HepG2 (cell line): ENCODE measurements around the gene SH3BGRL2. TPM values are rescaled to one million over a fixed set of nuclear protein-coding genes. Genes with fewer than 3 reads are reported as not detected.
A peak's percentile ranks its signal among the peaks of the same experiment; 100 is the strongest.

Source experiments
- AKAP8 ChIP-seq: sonication (generic); formaldehyde crosslinking; IDR thresholded peaks from 2 replicates; pipeline ENCODE4 v1.5.1; 2020; ENCODE audit warnings: mild to moderate bottlenecking, missing genetic modification reagents
- ARHGAP35 ChIP-seq: sonication (generic); formaldehyde crosslinking; IDR thresholded peaks from 2 replicates; pipeline ENCODE4 v1.9.0; 2022; ENCODE audit warnings: mild to moderate bottlenecking, inconsistent platforms, moderate library complexity, missing genetic modification reagents, borderline replicate concordance
- ARNT ChIP-seq: fragments of 450-650 bp; IDR thresholded peaks from 2 replicates; pipeline ENCODE4 v1.6.1; 2017
- ARNTL ChIP-seq: sonication (generic); formaldehyde crosslinking; IDR thresholded peaks from 2 replicates; pipeline ENCODE4 v1.4.0; 2020; ENCODE audit warnings: mild to moderate bottlenecking, missing genetic modification reagents
- ATF6 ChIP-seq: sonication (generic); formaldehyde crosslinking; conservative IDR thresholded peaks from 2 replicates; pipeline ENCODE4 v1.4.0; 2020; ENCODE audit warnings: missing genetic modification reagents
- EP300 ChIP-seq, 3 experiments: sonication (generic) in 1 of 3; formaldehyde crosslinking in 1 of 3; IDR thresholded peaks; 2 replicates each; pipeline versions ENCODE4 v1.5.1 to v1.6.1; 2011 to 2020; ENCODE audit warnings: low read depth in 2 of 3, low read length in 2 of 3, borderline replicate concordance in 1 of 3, improper control_type of control experiment in 1 of 3, mild to moderate bottlenecking in 1 of 3, missing genetic modification reagents in 1 of 3, moderate library complexity in 1 of 3
- ERF ChIP-seq: IDR thresholded peaks from 2 replicates; pipeline ENCODE4 v1.6.1; 2018; ENCODE audit warnings: missing biosample characterization, missing genetic modification reagents
- ISL2 ChIP-seq: sonication (generic); formaldehyde crosslinking; IDR thresholded peaks from 2 replicates; pipeline ENCODE4 v1.5.0; 2020; ENCODE audit warnings: missing genetic modification reagents
- JUN ChIP-seq: sonication (generic); formaldehyde crosslinking; IDR thresholded peaks from 2 replicates; pipeline ENCODE4 v1.4.0; 2020; ENCODE audit warnings: mild to moderate bottlenecking, missing genetic modification reagents
- KDM5A ChIP-seq: fragments of 200-600 bp; sonication (generic); IDR thresholded peaks from 2 replicates; pipeline ENCODE4 v1.7.0; 2018; ENCODE audit warnings: antibody characterized with exemption, mild to moderate bottlenecking, low read length, borderline replicate concordance
- MAFK ChIP-seq, 2 experiments: IDR thresholded peaks in 1 of 2; conservative IDR thresholded peaks in 1 of 2; 2 replicates each; pipeline ENCODE4 v1.6.1; 2011; ENCODE audit warnings: improper control_type of control experiment in 2 of 2, low read length in 2 of 2
- MED13 ChIP-seq: sonication (generic); formaldehyde crosslinking; IDR thresholded peaks from 2 replicates; pipeline ENCODE4 v1.5.0; 2020; ENCODE audit warnings: missing genetic modification reagents
- MED8 ChIP-seq: sonication (generic); formaldehyde crosslinking; IDR thresholded peaks from 2 replicates; pipeline ENCODE4 v1.8.1; 2023; ENCODE audit warnings: mild to moderate bottlenecking, missing genetic modification reagents; ENCODE audit not compliant: insufficient replicate concordance
- MEIS1 ChIP-seq: sonication (generic); formaldehyde crosslinking; IDR thresholded peaks from 2 replicates; pipeline ENCODE4 v1.9.0; 2021; ENCODE audit warnings: mild to moderate bottlenecking, missing genetic modification reagents, moderate library complexity, borderline replicate concordance
- MTA1 ChIP-seq: sonication (generic); formaldehyde crosslinking; IDR thresholded peaks from 2 replicates; pipeline ENCODE4 v1.4.0; 2020; ENCODE audit warnings: missing genetic modification reagents, mild to moderate bottlenecking, borderline replicate concordance
- MTF1 ChIP-seq: sonication (generic); formaldehyde crosslinking; IDR thresholded peaks from 2 replicates; pipeline ENCODE4 v1.5.0; 2020; ENCODE audit warnings: missing genetic modification reagents
- NCOR1 ChIP-seq: fragments of 200-600 bp; sonication (generic); IDR thresholded peaks from 2 replicates; pipeline ENCODE4 v1.7.0; 2017; ENCODE audit warnings: antibody characterized with exemption, low read length, borderline replicate concordance
- ONECUT2 ChIP-seq: sonication (generic); formaldehyde crosslinking; IDR thresholded peaks from 2 replicates; pipeline ENCODE4 v1.4.0; 2020; ENCODE audit warnings: missing genetic modification reagents
- RFXAP ChIP-seq: sonication (generic); formaldehyde crosslinking; IDR thresholded peaks from 2 replicates; pipeline ENCODE4 v1.4.0; 2020; ENCODE audit warnings: missing genetic modification reagents, borderline replicate concordance
- SMARCC2 ChIP-seq: fragments of 450-650 bp; IDR thresholded peaks from 2 replicates; pipeline ENCODE4 v1.6.1; 2017; ENCODE audit warnings: antibody characterized with exemption, mild to moderate bottlenecking
- SP4 ChIP-seq: sonication (generic); formaldehyde crosslinking; IDR thresholded peaks from 2 replicates; pipeline ENCODE4 v1.8.1; 2023; ENCODE audit warnings: mild to moderate bottlenecking, missing genetic modification reagents
- ZNF256 ChIP-seq: sonication (generic); formaldehyde crosslinking; conservative IDR thresholded peaks from 2 replicates; pipeline ENCODE4 v1.4.0; 2020; ENCODE audit warnings: missing genetic modification reagents
- ZNF274 ChIP-seq: sonication (generic); formaldehyde crosslinking; IDR thresholded peaks from 2 replicates; pipeline ENCODE4 v1.5.1; 2020; ENCODE audit warnings: mild to moderate bottlenecking, missing genetic modification reagents
- ZNF430 ChIP-seq: sonication (generic); formaldehyde crosslinking; IDR thresholded peaks from 2 replicates; pipeline ENCODE4 v1.9.0; 2021; ENCODE audit warnings: mild to moderate bottlenecking, missing genetic modification reagents
- ZNF572 ChIP-seq: sonication (generic); formaldehyde crosslinking; IDR thresholded peaks from 2 replicates; pipeline ENCODE4 v1.5.1; 2020; ENCODE audit warnings: mild to moderate bottlenecking, missing genetic modification reagents
- ZNF841 ChIP-seq: sonication (generic); formaldehyde crosslinking; IDR thresholded peaks from 2 replicates; pipeline ENCODE4 v1.8.1; 2023; ENCODE audit warnings: missing genetic modification reagents, borderline replicate concordance
- polyA plus RNA-seq, 8 experiments: library from polyadenylated mRNA; depleted of rRNA in 3 of 8; stranded (reverse) in 7 of 8; unstranded in 1 of 8; fragments of >200 nt; fragmentation: Illumina TruSeq in 4 of 8; extraction: Trizol in 4 of 8; gene quantifications; 2 replicates each; pipeline versions ENCODE4 v1.2.1 to v1.2.3, GENCODE V29; 2011 to 2016; ENCODE audit warnings: low read depth in 4 of 8, missing spikeins in 1 of 8, mixed read lengths in 1 of 8; ENCODE audit not compliant: insufficient read depth in 1 of 8
- total RNA-seq, 5 experiments: library from RNA; depleted of rRNA; stranded (reverse); fragments of >200 nt; fragmentation: Illumina TruSeq; extraction: Trizol; gene quantifications; 2 replicates each; pipeline ENCODE4 v1.2.3, GENCODE V29; 2016; ENCODE audit warnings: low read depth in 1 of 5
- TF ChIP-seq, protein P1 (sequence below): sonication (generic); formaldehyde crosslinking; conservative IDR thresholded peaks from 2 replicates; pipeline ENCODE4 v1.8.0; 2022; ENCODE audit warnings: low read depth, missing genetic modification reagents
- TF ChIP-seq, protein P2 (sequence below): sonication (generic); formaldehyde crosslinking; IDR thresholded peaks from 2 replicates; pipeline ENCODE4 v1.5.1; 2020; ENCODE audit warnings: missing genetic modification reagents, mild to moderate bottlenecking, borderline replicate concordance

SH3BGRL2 gene
- total and polyA plus RNA-seq, 2 of the 13 experiments (the other 11 are each of a cell fraction or from before 2014, with no cell fraction given) = 10.9 to 28.8 TPM

- TF ChIP-seq, protein P1, sequence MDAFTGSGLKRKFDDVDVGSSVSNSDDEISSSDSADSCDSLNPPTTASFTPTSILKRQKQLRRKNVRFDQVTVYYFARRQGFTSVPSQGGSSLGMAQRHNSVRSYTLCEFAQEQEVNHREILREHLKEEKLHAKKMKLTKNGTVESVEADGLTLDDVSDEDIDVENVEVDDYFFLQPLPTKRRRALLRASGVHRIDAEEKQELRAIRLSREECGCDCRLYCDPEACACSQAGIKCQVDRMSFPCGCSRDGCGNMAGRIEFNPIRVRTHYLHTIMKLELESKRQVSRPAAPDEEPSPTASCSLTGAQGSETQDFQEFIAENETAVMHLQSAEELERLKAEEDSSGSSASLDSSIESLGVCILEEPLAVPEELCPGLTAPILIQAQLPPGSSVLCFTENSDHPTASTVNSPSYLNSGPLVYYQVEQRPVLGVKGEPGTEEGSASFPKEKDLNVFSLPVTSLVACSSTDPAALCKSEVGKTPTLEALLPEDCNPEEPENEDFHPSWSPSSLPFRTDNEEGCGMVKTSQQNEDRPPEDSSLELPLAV = no peak
- no peak for TF ChIP-seq AKAP8 (CRISPR knock-in tag)
- TF ChIP-seq MAFK (conservative IDR thresholded peaks at IDR 0.05 in 1 of 2, IDR thresholded peaks at IDR 0.05 in 1 of 2; ENCODE audit: low read length in 2 of 2) = no peak
- TF ChIP-seq ZNF430 (CRISPR knock-in tag) = no peak
- no peak for TF ChIP-seq MTF1 (CRISPR knock-in tag)
- TF ChIP-seq SP4 = no peak
- TF ChIP-seq EP300 (IDR thresholded peaks at IDR 0.05; ENCODE audit: low read depth in 2 of 2, low read length in 2 of 2) = peak in 1 of 2 experiments; percentile 91; a peak in 2 of 4 replicates
- peak; percentile 52; the same call in 1 of the 2 replicates for TF ChIP-seq EP300 (CRISPR knock-in tag; IDR thresholded peaks at IDR 0.05; ENCODE audit: borderline replicate concordance)
- no peak for TF ChIP-seq ATF6 (CRISPR knock-in tag)
- TF ChIP-seq ARNTL (CRISPR knock-in tag) = no peak
- TF ChIP-seq MED8 (CRISPR knock-in tag) = no peak
- no peak for TF ChIP-seq RFXAP
- TF ChIP-seq JUN (CRISPR knock-in tag) = no peak
- TF ChIP-seq ZNF274 = no peak
- TF ChIP-seq MED13 (CRISPR knock-in tag) = no peak
- no peak for TF ChIP-seq ZNF841 (CRISPR knock-in tag)
- no peak for TF ChIP-seq ERF (CRISPR knock-in tag)
- peak; percentile 86 for TF ChIP-seq NCOR1
- TF ChIP-seq SMARCC2 = no peak
- peak; percentile 37; the same call in 1 of the 2 replicates for TF ChIP-seq ONECUT2 (CRISPR knock-in tag)
- TF ChIP-seq MTA1 = no peak
- TF ChIP-seq ISL2 (CRISPR knock-in tag) = peak; percentile 80; the same call in 1 of the 2 replicates
- no peak for TF ChIP-seq ARHGAP35 (CRISPR knock-in tag)
- TF ChIP-seq ARNT = no peak
- no peak for TF ChIP-seq ZNF256 (CRISPR knock-in tag)
- no peak for TF ChIP-seq MEIS1 (CRISPR knock-in tag)
- no peak for TF ChIP-seq KDM5A
- TF ChIP-seq, protein P2, sequence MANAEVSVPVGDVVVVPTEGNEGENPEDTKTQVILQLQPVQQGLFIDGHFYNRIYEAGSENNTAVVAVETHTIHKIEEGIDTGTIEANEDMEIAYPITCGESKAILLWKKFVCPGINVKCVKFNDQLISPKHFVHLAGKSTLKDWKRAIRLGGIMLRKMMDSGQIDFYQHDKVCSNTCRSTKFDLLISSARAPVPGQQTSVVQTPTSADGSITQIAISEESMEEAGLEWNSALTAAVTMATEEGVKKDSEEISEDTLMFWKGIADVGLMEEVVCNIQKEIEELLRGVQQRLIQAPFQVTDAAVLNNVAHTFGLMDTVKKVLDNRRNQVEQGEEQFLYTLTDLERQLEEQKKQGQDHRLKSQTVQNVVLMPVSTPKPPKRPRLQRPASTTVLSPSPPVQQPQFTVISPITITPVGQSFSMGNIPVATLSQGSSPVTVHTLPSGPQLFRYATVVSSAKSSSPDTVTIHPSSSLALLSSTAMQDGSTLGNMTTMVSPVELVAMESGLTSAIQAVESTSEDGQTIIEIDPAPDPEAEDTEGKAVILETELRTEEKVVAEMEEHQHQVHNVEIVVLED = no peak
- no peak for TF ChIP-seq ZNF572
These were observed 13.6 kb upstream of the SH3BGRL2 start (continued) for GRCh38 chr6:79617518-79617941.
